Stimulated activated CD4-positive, alpha-beta T cell treated with anti-CD3 and anti-CD28 coated beads, Interleukin-12 subunit alpha, Interleukin-12 subunit beta, amount 100 ng/mL, for 4 hours (primary cell): Measurements from ENCODE around the gene HES5.

Experiments
- DNase-seq: peaks from one replicate; pipeline ENCODE4 v3.0.0-alpha.2; 2020

The HES5 gene

DNA sequence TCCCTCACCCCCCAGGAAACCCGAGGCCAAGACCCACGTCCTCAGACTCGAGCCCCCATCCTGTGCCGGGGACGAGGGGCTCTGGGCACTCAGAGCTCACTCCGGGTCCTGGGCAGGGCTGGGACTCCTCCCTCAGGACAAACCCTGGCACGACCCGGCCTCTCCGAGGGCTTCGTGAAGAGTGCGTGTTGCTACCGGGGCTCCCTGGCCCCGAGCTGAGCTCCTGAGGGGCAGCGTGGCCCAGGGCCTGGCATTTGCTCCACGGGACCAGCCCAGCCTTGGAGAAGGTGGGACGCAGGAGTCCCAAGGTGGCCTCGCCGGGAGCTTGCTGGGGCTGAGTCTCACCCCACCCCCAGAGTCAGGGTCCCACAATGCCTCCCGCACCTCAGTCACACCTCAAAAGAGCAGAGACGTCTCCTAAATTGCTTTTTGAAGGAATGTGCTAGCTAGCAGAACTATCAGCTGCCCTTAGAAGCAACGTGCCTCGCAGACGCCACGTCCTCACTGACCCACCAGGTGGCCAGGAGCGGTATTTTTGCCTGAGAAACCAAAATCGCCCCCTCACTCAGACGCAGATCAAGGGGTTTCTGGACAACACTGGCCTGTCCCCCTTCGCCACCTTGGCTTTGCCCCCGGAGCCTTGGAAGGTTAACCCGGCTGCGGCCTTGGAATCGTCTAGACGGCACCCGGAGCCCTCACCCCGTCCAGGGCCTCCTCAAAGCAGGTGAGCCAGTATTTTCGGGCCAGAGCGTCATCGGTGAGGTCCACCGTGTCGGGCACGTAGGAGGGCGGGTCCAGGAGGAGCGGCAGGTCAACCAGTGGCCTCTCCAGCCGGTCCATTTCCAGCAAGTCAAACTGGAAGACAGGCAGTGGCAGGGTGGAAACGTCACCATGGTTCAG, 14.9 kb downstream of the HES5 start:
- DNase-seq = no peak

DNA sequence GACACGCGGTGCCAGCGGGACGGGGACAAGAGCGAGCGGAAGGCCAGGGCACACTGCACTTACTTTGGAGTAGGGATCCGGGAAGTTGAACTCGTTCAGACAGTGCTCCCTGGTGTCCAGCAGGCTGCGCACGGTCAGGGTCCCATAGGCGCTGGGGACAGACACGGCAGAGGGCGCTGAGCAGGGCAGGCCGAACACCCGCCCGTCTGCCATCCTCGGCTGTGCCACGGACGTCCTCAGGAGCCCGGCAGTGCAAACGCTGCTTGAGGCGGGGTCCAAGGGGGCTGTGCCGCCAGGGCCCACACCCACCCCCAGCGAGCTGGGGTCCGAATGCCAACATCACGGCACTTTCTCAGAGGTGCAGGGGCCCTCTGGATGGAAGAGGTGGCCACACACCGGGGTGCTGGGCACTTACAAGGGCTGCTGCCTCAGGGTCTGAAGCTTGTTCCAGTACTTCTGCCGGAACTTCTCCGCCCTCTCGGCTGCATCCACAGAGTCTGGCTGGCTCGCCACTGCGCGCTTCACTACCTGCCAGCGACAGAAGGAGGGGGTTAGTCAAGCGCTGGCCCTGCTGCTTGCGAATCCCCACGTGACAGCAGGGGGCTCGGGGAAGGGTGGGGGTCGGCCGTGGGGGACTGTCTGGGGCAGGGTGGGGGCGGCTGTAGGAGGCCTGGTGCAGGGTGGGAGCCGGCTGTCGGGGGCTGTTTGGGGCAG, 16.0 kb downstream of the HES5 start:
- DNase-seq = no peak

DNA sequence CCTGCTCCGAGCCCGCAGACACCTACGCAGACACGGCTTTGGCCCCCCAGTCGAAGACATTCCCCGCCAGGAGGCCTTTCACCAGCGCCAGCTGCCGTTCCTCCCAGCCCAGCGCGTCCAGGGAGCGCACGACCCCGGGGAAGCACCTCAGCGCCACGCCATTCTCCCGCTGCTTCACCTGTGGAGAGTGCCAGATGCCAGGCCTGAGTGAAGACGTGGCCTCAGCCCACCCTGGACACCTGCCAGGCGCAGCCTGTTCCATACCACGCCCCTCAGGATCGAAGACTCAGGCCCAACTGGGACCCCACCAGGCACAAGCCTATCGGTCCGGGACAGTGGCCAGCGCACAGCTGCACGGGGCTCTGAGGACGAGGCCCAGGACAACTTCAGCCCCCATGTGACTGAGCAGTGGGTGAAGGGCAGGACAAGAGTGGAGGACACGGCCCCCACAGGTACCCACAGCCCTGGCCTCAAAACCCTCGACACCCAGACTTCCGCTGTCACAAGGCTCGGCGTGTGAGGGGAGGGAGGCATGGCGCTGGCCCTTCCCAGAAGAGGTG, 17.1 kb downstream of the HES5 start:
- no peak for DNase-seq

DNA sequence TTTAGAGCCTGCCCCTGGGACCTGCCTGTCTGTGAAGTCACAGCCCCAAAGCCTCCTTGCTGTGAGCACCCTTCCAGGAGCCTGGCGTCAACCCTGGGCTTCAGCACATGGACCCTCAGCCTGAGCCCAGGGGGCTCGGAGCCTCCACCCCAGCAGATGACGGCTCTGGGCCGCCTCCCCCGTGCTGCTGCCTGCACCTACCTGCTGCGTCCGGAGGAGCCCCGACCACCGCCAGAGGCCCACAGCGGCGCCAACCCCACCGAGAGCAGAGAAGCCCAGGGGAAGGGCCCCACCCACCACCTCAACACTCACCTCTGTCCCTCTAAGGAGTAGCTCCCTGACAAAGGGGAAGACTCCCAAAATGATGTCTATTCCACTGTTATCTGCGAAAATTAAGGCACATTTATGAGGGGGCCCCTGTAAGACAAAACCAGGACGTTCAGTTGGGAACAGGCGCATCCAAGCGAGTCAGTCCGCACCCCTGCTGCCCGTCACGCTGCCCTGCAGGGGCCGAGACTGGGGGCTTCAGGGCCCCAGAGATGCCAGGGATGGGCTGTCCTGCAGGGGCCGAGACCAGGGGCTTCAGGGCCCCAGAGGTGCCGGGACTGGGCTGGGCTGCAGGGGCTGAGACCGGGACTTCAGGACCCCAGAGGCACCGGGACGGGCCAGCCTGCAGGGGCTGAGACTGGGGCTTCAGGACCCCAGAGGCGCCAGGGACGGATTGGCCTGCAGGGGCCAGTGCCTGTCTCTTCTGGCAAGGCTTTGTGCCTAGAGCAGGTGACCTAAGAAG, 19.5 kb downstream of the HES5 start:
- DNase-seq = no peak

DNA sequence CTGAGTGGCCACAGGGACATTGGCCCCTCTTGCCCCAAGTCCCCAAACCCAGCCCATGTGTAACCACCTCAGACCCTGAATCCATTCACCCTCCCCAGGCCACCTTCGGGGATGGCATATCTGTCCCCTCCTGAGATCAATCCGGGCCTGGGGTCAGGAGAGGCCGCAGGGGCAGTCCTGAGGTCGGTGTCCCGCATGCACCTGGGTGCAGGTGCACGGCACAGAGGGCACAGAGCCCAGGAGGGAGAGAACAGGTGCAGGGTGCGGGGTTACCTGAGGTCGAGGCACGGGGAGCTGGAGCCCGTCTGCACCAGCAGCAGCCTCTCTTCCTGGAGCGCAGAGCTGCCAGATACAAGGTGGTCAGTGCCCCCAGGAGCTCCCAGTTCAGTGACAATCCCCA, 20.5 kb downstream of the HES5 start:
- no peak for DNase-seq

DNA sequence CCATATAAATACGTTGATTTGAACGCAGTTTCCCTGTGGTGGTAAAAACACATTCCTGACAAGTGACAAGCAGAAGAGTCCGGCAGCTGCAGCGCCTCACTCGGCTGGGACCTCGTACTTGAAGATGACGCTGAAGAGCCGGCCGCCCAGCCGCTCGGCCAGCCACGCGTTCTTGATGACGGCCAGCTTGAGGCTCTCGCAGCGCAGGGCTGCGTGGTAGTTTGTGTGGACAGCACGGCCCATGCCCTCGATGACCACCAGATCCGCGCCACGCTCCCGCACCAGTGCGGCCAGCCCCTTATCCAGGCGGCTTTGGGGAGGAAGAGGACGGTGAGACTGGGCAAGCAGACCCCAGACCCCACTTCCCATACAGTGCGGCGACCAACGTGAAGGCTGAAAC, 21.3 kb downstream of the HES5 start:
- DNase-seq = no peak

DNA sequence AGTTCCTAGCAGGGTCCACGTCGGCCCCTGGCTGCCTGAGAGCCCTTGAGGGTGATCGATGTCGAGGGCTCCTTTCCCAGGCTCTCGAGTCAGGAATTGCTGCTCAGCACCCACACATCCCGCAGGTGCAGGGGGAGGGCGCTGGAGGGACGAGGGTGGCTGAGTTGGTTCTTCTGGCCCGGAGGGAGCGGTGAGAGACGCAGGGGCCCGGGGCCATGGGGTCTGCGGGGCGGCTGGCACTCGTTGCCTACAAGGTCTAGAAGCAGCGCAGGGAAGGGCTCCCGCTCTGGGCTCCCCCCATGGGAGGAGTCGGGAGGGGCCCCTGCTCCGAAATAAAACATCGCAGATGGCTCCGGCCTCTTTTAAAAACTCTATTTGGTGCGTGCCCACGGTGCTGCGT, 21.9 kb downstream of the HES5 start:
- DNase-seq = no peak

DNA sequence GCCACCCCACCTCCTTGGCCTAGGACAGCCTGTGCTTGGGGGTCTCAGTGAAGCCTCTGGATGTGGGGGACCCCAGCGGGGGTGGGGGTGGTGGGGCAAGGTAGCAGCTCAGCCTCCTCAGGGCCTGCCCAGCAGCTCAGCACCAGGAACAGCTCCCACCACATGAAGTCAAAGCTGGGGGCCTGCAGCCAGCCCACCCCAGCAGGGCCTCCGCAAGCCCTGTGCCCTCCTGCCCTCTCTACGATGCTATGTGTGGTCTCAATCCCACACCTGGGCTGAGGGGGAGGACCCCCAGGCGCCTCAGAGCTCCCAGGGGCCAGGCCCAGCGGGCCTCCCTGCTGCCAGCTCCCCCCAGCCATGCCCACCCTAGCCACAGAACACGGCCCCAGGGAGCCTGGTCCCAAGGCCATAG, 22.3 kb downstream of the HES5 start:
- DNase-seq = no peak

DNA sequence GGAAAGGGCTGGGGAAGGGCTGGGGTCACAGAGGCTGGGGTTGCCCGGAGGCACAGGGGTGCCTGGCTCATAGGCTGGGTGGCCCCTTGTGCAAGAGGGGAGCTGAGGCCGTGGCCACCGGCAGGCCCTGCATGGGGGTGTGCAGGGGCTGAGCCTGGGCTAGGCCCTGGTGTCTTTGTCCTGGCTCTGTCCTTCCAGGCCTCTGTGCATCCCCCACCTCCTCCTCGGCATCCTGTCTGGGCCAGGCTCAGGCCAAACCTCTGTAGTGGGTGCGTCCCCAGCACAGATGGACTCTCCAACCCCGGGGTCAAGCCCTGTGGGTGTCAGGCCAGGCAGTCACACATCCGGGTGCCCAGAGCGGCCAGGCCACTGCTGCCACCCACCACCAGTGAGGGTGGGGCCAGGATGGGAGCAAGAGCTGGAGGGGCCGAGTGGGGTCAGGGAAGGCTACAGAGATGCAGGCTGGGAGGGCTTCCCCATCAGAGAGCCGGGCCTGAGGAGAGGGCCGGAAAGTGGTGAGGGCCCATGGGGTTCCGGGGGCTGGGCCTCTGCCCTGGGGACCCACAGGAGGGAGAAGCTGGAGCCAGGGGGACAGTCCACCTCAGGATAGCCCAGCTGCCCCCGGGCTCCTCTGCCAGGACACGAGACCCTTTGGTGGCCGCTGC, 23.0 kb downstream of the HES5 start:
- DNase-seq = no peak

DNA sequence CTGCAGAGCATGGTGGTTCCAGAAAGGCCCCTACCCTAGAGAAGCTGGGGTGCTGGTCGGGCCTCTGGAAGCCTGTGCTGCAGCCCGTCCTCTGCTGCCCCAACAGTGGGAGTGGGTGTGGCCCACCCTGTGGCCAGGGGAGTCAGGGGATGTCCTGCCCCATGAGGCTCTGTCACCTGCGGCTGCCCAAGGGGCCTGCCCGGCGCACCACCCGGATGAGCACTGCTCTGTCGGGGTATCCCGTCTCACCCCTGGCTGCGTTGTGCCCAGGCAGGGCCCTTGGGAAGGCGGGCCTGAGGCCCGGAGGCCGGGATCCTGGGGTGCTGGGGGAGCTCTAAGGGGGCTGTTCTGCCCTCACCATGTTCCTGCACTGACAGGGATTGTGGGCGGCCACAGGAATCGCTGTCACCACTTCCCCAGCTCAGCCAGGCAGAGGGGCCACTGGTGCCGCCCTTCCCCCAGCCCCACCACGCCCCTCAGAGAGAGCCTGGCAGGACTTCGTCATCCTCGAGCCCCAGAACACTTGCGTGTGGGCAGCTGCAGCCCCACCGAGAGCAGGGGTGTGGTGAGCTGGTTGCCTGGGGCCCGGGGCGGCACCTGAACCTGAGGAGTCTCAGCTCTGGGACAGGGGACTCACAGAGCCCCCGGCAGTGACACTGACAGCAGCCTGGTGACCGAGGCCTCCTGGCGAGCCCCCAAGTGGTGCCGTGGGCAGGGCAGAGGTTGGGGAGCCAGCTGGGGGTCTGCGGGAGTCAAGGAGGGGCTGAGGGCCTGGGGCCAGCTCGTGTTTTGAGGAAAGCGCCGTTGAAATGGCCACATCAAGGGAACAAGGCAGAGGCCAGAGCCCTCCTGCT, 23.8 kb downstream of the HES5 start:
- DNase-seq = no peak

DNA sequence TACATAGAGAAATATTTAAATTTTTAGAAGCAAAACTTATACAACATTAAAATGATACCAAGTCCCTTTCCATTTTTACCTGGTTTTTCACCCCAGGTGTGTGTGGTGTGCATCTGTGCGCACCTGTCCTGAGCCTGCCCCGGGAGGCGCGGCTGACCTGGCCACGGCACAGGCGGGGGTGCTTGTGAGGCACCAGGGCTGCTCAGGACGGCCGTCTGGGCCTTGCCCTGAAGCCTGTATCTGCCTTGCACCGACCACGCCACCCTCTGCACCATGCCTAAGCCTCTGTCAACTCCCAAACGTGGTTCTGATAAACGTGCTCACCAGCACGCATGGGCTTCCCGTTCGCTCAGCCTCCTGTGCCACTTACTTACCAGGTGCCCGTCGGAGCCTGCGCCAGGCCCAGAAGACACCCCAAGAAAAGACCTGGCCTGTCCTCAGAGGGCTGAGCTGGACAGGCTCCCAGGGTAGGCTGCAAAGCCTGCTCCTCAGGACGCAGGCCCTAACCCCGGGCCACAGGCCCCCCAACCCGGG, 24.5 kb downstream of the HES5 start:
- no peak for DNase-seq

DNA sequence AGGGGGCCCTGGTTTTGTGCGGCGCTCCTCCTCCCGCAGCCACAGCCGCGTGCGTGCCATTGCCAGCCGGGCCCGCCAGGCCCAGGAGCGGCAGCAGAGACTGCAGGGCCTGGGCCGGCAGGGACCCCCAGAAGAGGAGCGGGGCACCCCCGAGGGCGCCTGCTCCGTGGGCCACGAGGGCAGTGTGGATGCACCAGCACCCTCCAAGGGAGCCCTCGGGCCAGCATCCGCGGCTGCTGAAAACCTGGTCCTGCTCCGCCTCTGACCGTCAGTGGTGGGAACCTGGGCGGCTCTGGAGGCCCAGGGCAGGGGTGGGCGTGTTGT, 25.2 kb downstream of the HES5 start:
- DNase-seq = no peak

DNA sequence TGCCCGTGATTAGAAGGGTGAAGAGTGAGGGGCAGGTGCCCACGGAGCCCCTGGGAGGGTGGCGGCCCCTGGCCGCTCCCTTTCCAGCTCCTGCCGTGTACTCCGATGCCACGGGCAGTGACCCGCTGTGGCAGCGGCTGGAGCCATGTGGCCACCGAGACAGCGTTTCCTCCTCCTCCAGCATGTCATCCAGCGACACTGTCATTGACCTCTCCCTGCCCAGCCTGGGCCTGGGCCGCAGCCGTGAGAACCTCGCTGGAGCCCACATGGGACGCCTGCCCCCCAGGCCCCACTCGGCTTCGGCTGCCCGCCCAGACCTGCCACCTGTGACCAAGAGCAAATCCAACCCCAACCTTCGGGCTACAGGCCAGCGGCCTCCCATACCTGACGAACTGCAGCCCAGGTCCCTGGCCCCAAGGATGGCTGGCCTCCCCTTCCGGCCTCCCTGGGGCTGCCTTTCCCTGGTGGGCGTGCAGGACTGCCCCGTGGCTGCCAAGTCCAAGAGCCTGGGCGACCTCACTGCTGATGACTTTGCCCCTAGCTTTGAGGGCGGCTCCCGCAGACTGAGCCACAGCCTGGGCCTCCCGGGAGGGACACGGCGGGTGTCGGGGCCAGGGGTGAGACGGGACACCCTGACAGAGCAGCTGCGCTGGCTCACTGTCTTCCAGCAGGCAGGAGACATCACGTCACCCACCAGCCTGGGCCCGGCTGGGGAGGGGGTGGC, 25.7 kb downstream of the HES5 start:
- no peak for DNase-seq

DNA sequence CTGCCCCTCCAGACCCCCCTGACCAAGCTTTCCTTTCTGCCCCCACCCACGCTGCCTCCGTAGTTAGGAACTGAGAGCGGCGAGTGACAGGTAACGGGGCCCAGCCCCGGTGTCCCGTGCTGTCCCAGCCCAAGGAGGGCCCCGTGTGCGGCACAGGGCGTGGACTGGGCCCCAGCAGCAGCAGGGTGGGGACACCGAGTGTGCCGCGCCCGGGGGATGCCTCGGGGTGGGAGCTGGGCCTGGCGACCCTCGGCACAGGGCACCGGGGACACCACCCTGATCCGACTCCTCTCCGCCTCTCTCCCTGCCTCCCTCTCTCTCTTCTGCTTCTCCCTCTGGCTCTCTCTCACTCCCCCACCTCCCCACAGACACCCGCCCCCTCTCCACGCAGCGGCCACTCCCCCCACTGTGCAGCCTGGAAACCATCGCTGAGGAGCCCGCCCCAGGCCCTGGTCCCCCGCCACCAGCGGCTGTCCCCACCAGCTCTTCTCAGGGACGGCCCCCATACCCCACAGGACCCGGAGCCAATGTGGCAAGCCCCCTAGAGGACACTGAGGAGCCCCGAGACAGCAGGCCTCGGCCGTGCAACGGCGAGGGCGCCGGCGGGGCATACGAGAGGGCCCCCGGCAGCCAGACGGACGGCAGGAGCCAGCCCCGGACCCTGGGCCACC, 26.4 kb downstream of the HES5 start:
- DNase-seq = no peak

DNA sequence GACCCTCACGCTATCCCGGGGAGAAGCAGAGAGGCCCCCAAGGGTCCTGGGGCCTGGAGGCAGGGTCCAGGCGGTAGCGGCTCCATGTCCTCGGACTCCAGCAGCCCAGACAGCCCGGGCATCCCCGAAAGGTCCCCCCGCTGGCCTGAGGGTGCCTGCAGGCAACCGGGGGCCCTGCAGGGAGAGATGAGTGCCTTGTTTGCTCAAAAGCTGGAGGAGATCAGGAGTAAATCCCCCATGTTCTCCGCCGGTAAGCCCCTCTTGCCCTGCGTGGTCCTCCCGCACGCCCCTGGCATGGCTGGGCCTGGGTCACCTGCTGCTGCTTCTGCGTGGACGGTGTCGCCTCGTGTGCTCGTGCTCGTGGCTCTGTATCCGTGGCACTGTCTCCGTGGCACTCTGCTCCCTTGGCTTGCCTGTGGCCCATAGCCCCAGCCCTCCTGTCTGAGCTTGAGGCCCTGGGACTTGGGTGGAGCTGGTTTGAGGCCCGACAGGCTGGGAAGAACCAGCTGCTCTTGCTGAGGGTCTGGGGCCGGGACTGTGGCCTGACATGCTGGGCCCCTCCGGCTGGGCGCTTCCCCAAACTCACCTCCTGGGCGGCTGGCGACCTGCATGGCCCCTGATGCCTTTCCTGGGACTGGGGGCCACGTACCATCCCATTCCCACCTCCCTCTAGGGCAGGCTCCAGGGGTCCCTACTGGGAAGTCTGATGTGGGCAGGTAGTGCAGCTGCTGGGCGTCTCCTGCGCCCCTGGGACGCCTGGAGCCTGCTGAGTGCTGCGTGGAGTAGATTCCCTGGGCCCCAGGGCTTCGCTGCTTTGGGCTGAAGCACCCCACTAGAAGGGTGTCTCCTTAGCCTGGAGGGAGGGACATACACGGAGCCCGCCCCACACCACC, 27.2 kb downstream of the HES5 start:
- DNase-seq = no peak

DNA sequence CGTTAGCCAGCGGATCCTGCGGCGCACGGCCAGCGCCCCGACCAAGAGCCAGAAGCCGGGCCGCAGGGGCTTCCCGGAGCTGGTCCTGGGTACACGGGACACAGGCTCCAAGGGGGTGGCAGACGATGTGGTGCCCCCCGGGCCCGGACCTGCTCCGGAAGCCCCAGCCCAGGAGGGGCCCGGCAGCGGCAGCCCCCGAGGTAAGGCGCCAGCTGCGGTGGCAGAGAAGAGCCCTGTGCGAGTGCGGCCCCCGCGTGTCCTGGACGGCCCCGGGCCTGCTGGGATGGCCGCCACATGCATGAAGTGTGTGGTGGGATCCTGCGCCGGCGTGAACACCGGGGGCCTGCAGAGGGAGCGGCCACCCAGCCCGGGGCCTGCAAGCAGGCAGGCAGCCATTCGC, 27.9 kb downstream of the HES5 start:
- DNase-seq = no peak

DNA sequence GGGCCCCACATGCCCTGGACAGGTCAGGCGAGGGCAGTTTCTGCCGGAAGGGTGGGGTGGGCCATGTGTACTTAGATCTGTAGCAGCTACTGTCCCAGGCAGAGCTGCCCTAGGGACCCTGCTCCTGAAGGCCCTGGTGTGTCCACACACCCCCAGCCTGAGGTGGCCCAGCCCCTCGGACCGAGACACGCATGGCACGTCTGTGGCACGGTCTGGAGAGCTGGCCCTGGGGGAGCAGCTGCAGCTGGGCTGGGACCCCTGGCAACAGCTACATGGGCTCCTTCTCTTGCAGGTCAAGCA, 28.3 kb downstream of the HES5 start:
- DNase-seq = no peak

DNA sequence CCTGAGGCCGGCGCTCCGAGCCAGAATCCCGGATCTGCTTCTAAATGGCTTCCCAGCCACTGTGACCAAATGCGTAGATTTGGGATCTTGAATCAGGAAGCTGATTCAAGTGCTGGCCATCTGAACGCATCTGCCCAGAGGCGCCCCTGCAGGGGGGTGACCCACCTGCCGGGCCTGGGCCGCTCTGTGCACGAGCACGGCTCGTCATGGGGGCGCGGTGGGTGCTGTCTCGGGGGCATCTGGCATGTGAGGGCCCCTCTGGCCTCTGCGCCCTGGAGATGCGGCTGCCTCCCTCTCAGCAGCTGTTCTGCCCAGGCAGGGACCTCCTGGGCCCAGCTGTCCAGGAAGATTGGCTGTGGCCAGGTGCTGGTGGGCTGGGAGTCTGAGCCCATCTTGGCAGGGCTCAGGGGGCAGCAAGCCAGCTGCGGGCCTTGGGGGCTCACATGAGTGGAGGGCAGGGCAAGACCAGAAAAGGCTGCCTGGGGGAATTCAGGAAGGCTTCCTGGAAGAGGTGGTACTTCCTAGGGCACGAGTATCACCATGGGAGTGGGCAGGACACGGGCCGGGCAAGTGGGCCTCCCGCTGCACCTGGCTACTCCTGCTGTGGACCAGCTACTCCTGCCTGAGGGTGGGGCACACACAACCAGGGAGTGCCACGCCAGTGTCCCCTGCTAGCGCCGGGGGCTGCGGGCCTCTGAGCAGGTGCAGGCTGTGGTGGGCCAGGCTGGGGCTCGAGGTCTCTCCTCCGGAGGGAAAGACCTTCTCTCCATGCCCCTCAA, 28.8 kb downstream of the HES5 start:
- no peak for DNase-seq
